GM12892 (cell line): ENCODE data around the gene STRA8.

Experiments
- POLR2A ChIP-seq: IDR thresholded peaks from 2 replicates; pipeline ENCODE4 v1.6.1; 2011; ENCODE audit warnings: low read depth, low read length, control low read depth
- POLR2AphosphoS5 ChIP-seq: IDR thresholded peaks from 2 replicates; pipeline ENCODE4 v1.6.1; 2011; ENCODE audit warnings: low read depth, low read length, control low read depth
- TAF1 ChIP-seq: IDR thresholded peaks from 2 replicates; pipeline ENCODE4 v1.6.1; 2011; ENCODE audit warnings: low read depth, mild to moderate bottlenecking, control low read depth, low read length, borderline replicate concordance

DNA sequence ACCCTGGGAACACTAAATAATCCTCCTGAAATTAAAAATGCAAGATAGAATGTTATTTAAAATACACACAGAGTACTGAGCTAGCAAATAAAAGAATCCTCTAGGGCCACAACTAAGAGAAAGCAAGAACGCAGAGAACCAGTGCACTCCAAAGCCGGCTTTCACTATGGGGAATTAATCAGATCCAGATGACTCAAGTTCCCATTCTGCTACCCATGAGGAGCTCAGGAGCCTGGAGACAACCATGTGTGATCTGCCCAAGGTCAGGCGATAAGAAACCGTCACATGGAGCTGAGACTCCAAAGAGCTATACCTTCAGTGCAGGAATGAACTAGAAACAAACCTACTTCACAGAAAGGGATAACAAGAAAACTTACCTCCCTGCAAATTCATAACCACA lies 43.7 kb upstream of the STRA8 start:
- TF ChIP-seq POLR2AphosphoS5 (no peak), POLR2A (no peak), TAF1 (no peak)
